GM19025 (cell line): ENCODE measurements around the gene BTG2.
"Not testable (repeated sequence)": the region's sequence is repeated elsewhere in the genome, so short reads cannot be mapped to it uniquely, and the experiment has no call there.

ENCODE experiments used
- ATAC-seq: cut with Tn5 transposase; IDR thresholded peaks from one replicate; pipeline ENCODE4 v1.9.1; 2021; ENCODE audit warnings: mild to moderate bottlenecking, low read depth, moderate library complexity; ENCODE audit not compliant: unreplicated experiment

The BTG2 gene

GRCh38 chr1:203311368-203312301 lies 6.3 kb downstream of the BTG2 start:
- ATAC-seq, result no peak

GRCh38 chr1:203314025-203314759 lies 8.9 kb downstream of the BTG2 start:
- ATAC-seq, result not testable (repeated sequence)

- no peak for ATAC-seq
These were observed 11.3 kb downstream of the BTG2 start for GRCh38 chr1:203316626-203317093.

- no peak for ATAC-seq
These were observed 12.3 kb downstream of the BTG2 start for GRCh38 chr1:203317429-203318228.

GRCh38 chr1:203318229-203318517 lies 12.9 kb downstream of the BTG2 start:
- no peak for ATAC-seq

GRCh38 chr1:203320591-203321272 lies 15.4 kb downstream of the BTG2 start:
- peak; percentile 56 for ATAC-seq

DNA sequence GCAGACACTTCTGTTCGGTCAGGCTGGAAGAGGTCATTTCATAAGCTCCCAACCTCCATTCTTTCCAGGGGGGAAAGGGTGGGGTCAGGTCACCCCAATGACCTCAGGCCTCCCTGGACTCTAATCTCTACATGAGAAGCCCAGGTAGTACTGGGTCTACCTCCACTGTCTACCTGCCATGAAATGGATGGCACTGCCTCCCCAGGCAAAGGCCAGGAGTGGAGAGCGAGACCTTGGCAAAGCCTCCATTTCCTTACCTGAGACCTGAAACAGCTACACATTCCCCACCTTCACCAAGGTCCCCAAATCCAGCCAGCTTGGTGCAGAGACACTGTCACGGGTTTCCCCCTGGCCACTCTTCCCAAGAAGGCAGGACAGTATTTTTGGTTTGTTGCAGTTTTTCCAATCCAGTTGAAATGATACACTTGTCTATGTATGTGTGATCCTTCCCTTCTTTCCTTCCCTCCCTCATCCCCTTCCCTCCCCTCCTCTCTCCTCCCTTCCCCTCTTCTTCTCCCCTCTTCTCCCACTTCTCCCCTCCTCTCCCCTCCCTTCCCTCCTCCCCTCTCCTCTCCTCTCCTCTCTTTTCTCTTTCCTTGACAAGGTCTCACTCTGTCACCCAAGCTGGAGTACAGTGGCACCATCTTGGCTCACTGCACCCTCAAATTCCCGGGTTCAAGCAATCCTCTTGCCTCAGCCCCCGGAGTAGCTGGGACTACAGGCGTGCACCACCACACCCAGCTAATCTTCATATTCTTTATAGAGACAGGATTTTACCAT lies 16.1 kb downstream of the BTG2 start:
- no peak for ATAC-seq

DNA sequence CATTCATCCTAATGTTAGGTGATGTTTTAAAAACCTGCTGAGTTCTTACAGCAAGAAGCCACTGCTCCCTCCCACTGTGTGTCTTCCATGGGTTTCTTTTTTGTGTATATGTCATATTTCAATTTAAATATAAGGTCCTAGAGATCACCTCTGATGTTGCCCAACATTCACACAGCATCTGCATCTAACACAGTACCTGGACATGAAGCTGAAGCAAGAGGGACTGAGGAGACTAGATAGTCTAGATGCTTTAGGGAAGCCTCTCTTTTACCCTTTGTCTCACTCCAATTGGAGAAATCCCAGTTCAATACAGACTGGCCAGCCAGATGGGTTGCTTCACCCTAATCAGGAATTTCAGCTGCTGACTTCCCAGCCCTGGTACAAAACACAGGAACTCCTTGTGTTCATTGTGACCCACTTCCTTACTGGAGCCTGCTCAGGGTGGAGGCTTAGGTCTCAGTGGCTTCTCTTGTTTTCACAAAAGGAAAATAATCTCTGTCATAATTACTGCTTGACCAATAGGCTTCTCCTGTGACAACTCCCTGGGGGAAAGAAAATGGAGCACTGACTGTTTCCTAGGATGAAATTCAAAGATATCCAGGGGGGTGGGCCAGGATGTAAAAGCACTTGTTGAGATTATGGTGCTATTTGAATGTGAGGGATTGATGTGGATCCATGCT lies 17.3 kb downstream of the BTG2 start:
- no peak for ATAC-seq

GRCh38 chr1:203323587-203323986 lies 18.3 kb downstream of the BTG2 start:
- no peak for ATAC-seq

- no peak for ATAC-seq
These were observed 19.0 kb downstream of the BTG2 start for GRCh38 chr1:203324105-203325025.

DNA sequence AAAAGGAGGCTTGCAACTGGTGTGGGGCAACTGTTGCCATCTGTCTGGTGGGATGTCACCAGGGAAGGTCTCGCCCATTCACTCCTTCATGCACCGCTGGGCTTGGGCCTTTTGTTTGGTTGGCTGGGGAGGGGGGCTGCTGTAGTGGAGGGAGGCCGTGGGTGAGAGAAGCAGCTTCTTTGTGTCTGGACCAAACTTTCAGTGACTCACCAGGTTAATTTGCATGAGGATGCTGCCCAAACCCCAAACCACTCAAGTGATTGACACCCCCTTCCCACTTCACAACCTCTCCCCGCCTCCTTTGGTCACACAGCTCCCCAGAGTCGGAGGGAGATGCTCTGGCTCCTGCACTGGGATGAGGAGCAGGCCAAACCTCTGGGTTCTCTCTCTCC lies 19.7 kb downstream of the BTG2 start:
- peak; percentile 33 for ATAC-seq

- ATAC-seq, result no peak
These were observed 20.2 kb downstream of the BTG2 start for GRCh38 chr1:203325418-203326091.

DNA sequence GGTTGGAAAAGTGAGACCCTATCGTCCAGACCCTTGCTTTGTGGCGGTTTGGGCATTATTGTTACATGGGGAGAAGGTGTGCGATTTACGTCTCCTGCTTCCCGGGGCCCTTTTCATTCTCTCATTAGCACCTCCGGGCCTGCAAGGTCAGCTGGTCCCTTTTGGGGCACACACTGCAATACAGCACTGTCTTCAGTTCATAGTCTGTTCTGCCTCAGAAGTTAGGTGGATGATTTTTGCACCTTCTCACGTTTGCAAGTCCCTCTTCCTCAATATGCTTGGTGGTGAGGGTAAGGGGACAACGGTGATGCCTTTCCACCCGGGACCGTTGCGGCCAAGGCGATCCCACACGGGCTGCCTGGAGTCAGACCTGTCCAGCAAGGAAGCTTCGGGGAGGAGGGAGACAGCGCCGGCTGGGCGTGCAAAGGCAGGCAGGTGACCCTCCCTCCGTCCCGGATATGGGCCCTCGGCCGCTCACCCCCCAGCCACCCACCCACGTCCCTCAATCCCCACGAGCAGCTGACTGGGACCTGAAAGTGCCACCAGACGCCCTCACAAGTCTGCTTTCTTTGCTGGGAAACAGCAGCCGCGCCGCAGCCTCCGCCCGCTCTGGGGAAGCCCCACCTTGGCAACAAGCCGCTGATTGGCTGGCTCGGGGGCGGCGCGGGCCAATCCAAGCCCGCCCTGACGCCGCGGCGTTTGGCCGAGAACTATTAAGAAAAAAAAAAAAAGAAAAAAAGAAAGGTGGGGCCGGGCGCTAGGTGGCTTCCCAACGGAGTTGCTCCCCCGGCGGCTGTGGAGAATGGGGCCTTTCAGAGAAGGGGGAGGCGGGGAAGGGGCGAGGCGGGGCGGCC lies 21.7 kb downstream of the BTG2 start:
- peak; percentile 69 for ATAC-seq

GRCh38 chr1:203327684-203328457 lies 22.6 kb downstream of the BTG2 start:
- peak; percentile 9 for ATAC-seq

DNA sequence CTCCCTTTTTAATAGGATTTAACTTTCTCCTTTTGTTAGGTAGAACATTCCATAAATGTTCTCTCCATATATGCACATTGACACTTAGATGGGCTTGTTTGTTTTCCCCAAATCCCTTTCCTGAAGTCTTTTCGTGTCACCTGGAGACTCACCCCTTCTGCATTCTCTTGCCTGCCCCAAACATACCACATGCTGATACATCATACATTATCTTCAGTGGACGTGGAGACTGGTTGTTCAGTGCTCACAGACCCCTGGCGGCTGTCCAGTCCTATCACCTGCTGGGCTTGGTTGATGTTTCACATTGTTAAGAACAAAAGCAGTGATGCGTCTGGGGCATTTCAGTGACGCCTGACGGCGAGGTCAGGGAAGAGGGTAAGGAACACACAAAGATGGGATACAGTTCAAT lies 23.4 kb downstream of the BTG2 start:
- no peak for ATAC-seq

- no peak for ATAC-seq
These were observed 25.9 kb downstream of the BTG2 start for GRCh38 chr1:203331224-203331623.
